ENCODE measurements around the gene KEAP1.

Gene KEAP1

DNA sequence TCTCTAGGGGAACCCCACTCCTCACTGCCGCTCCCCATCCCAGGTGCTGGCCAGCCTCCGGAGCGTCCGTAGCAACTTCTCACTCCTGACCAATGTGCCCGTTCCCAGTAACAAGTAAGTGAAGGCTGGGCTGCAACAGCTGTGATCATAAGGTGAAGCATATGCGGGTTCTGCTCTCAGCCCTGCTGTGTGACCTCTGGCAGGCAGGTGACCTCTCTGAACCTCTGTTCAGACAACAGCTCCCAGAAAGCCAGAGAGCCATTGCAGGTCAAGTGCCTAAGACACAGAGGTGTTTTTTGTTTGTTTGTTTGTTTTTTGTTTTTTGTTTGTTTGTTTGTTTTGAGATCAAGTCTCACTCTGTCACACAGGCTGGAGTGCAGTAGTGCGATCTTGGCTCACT lies 54.1 kb downstream of the KEAP1 start:
- peak; percentile 5 for DNase-seq (ENCODE audit: low spot score)

DNA sequence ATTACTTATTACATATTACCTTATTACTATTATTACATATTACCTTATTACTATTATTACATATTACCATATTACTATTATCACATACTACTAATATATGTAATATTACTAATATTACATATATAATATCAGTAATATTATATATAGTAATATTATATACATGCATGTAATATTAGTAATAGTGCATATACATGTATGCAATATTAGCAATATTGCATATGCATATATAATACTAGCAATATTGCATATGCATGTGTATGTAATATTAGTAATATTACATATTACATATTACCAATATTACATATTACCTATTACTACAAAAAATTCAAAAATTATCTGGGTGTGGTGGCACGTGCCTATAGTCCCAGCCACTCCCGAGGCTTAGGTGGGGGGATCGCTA lies 60.5 kb downstream of the KEAP1 start:
- DNase-seq (ENCODE audit: low spot score) = no peak

DNA sequence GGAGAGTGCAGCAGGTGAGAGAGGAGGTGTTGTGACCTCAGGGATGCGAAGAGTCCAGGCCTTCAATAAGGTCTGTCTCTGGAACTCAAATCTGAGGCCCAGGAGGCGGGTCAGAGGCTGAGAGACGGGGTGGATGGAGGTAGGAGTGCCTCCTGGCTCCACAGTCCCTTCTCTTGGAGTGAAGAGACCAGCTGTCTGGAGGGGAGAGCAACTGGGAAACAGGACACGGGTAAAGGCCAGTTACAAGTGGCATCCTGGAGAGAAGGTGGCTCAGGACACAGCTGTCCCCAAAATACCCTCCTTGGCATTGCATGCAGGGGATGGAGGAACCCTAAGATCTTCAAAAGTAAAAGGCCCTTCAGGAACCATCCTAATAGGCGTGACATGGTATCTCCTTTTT lies 63.6 kb downstream of the KEAP1 start:
- DNase-seq (ENCODE audit: low spot score) = no peak

Data from D341Med (cell line).